ENCODE results near the gene ATP6V0D1.

DNA sequence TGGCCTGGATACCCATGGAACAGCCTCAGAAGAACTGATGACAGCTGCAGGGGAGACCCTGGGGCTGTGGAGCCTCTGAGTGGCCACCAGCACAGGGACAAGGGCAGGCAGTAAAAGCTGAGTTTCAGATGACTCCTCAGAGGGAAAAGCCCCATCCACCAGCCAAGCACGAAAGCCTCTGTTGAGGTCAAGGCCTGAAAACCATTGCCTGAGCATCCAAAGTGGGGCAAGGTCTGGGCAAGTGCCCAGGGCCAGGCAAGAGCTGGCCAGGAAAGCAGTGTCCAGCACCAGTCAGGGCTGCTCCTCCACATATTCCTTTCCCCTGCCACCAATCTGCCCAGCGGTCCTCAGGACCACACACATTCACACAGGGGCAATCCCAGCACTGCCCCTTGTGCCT, 16.4 kb downstream of the ATP6V0D1 start:
- TF ChIP-seq POLR2A (IDR thresholded peaks at IDR 0.05; ENCODE audit: low read length) (no peak), GATA1 (IDR thresholded peaks at IDR 0.05; ENCODE audit: low read depth, low read length) (no peak)

All from erythroblast (primary cell).